ENCODE results near the gene FGD5.

The FGD5 gene

GRCh38 chr3:14909250-14909649 is 90.5 kb downstream of the FGD5 start:
- no peak overlapping the region for H3K4me2 ChIP-seq (ENCODE audit: low read length)
- H3K9me3 ChIP-seq (ENCODE audit: control insufficient read depth, low read length) = no peaks in the 10 kb centered on the region
- H3K79me2 ChIP-seq = no peaks in the 10 kb centered on the region
- no peaks in the 10 kb centered on the region for H3K36me3 ChIP-seq (ENCODE audit: control insufficient read depth, insufficient read depth, low read length)
- TF ChIP-seq, protein P1, sequence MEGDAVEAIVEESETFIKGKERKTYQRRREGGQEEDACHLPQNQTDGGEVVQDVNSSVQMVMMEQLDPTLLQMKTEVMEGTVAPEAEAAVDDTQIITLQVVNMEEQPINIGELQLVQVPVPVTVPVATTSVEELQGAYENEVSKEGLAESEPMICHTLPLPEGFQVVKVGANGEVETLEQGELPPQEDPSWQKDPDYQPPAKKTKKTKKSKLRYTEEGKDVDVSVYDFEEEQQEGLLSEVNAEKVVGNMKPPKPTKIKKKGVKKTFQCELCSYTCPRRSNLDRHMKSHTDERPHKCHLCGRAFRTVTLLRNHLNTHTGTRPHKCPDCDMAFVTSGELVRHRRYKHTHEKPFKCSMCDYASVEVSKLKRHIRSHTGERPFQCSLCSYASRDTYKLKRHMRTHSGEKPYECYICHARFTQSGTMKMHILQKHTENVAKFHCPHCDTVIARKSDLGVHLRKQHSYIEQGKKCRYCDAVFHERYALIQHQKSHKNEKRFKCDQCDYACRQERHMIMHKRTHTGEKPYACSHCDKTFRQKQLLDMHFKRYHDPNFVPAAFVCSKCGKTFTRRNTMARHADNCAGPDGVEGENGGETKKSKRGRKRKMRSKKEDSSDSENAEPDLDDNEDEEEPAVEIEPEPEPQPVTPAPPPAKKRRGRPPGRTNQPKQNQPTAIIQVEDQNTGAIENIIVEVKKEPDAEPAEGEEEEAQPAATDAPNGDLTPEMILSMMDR (IDR thresholded peaks at IDR 0.05) = no peak
- H3K27ac ChIP-seq = no peak overlapping the region
- no peak overlapping the region for H3K4me3 ChIP-seq (ENCODE audit: low read depth, low read length)
- no peak overlapping the region for H3K9ac ChIP-seq
- H2AFZ ChIP-seq = no peak overlapping the region
- no peaks in the 10 kb centered on the region for H3K4me1 ChIP-seq
- no peaks in the 10 kb centered on the region for H3K27me3 ChIP-seq (ENCODE audit: control insufficient read depth, insufficient read depth, low read length)

DNA sequence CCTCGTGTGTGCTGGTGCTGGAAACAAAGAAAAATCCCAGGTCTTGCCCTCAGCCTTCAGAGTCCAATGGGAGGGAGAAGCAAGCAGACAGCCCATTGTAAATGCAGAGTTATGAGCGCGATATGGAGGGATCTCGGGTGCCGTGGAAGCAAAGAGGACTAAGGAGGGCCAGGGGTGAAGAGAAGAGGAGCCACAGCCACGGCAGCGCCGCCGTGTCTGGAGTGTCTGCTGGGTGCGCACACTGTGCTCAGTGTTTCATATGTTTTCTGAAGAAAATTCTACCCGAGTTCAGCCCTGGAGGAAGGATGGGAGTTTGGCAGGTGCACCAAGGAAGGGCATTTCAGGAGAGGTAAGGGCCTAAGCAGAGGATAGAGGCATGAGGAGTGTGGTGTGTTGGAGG is 92.9 kb downstream of the FGD5 start:
- H2AFZ ChIP-seq = no peak overlapping the region
- H3K4me3 ChIP-seq (ENCODE audit: low read depth, low read length) = no peak overlapping the region
- H3K27ac ChIP-seq = no peak overlapping the region
- no peaks in the 10 kb centered on the region for H3K9me3 ChIP-seq (ENCODE audit: control insufficient read depth, low read length)
- no peaks in the 10 kb centered on the region for H3K36me3 ChIP-seq (ENCODE audit: control insufficient read depth, insufficient read depth, low read length)
- no peaks in the 10 kb centered on the region for H3K27me3 ChIP-seq (ENCODE audit: control insufficient read depth, insufficient read depth, low read length)
- H3K9ac ChIP-seq = no peak overlapping the region
- H3K4me1 ChIP-seq = no peaks in the 10 kb centered on the region
- H3K79me2 ChIP-seq = no peaks in the 10 kb centered on the region
- no peak overlapping the region for H3K4me2 ChIP-seq (ENCODE audit: low read length)
- TF ChIP-seq, protein P1 (IDR thresholded peaks at IDR 0.05) = no peak

DNA sequence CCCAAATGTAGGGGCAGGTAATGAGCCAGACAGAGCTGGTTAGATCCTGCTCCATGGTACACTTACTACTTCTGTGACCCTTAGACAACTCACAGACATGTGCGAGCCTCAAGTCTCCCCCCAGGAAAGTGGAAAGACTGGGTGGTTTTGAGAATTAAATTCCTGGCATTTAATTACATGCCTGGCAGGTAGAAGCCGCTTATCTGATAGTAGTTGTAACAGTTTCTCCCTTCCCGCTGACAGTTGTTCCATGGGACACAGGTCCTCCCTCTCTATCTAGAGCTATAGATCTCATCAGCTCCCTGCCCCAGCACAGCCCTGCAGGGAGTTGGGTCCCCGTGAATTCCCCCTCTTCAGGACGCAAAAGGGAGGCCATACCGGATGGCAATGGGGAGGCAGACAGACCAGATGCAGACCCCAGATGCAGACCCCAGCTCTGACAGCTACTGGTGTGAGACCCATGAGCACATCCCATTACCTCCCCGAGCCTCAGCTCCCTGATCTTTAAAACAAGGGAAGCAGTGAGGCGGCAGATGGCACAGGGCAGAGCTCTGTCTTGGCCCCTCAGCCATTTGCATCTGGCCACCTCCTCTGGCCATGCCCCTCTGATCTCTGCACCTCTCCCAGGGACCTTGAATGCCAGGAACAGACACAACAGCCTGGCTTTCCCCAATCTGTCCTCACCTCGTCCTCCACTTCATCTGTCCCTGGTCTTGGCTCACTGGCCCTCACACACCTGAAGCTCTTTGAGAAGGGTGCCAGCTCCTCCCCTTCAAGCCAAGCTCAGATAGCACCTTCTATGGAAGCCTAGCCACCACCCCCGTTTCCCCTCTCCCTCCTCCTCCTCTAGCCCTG is 94.5 kb downstream of the FGD5 start:
- H3K4me3 ChIP-seq (ENCODE audit: low read depth, low read length) = no peak overlapping the region
- H2AFZ ChIP-seq = no peak overlapping the region
- no peaks in the 10 kb centered on the region for H3K36me3 ChIP-seq (ENCODE audit: control insufficient read depth, insufficient read depth, low read length)
- no peak overlapping the region for H3K27ac ChIP-seq
- no peak overlapping the region for H3K9ac ChIP-seq
- TF ChIP-seq, protein P1 (IDR thresholded peaks at IDR 0.05) = no peak
- H3K4me1 ChIP-seq = no peaks in the 10 kb centered on the region
- no peaks in the 10 kb centered on the region for H3K79me2 ChIP-seq
- no peaks in the 10 kb centered on the region for H3K9me3 ChIP-seq (ENCODE audit: control insufficient read depth, low read length)
- H3K27me3 ChIP-seq (ENCODE audit: control insufficient read depth, insufficient read depth, low read length) = no peaks in the 10 kb centered on the region
- no peak overlapping the region for H3K4me2 ChIP-seq (ENCODE audit: low read length)

DNA sequence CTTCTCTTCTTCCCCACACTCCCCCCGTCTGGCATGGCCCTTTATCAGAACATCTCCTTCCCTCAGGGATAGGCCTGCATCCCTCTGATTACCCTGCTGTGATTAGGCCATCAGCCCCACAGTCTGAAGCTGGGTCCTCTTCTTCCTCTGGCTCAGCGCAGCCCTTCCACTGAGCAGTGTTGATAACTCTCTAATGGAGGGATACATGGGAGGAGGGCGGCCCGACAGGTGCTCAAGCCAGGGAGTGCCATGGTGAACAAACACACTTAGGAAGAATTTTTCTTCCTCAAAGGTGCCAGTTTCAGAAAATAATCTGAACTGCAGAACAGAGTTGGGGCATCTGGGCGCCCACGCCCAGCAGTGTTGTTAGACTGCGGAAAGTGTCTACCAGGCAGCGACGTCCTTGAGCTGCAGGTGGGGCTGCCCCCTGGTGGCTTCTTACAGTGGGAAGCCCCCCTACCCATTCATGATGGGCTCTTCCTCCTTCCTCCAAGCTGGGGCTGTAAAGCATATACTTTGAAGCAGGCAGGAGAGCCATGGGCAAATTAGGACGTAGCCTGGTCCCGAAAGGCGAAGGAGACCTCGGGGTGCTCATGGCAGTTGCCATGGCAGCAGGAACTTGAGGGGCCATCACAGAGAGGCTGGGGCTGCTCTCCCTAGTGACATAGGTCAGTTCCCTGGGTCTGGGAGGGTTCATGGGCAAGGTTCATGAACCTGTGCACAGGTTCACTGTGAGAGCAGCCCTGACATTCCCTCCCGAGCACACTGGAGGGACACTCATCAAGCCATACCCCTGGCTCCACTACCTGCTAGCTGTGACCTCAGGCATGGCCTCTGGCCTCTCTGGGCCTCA is 95.4 kb downstream of the FGD5 start:
- H3K36me3 ChIP-seq (ENCODE audit: control insufficient read depth, insufficient read depth, low read length) = no peaks in the 10 kb centered on the region
- no peaks in the 10 kb centered on the region for H3K27me3 ChIP-seq (ENCODE audit: control insufficient read depth, insufficient read depth, low read length)
- no peak overlapping the region for H3K4me2 ChIP-seq (ENCODE audit: low read length)
- H2AFZ ChIP-seq = no peak overlapping the region
- H3K4me3 ChIP-seq (ENCODE audit: low read depth, low read length) = no peak overlapping the region
- H3K4me1 ChIP-seq = no peaks in the 10 kb centered on the region
- H3K27ac ChIP-seq = no peak overlapping the region
- H3K9ac ChIP-seq = no peak overlapping the region
- TF ChIP-seq, protein P1 (IDR thresholded peaks at IDR 0.05) = no peak
- H3K79me2 ChIP-seq = no peaks in the 10 kb centered on the region
- no peaks in the 10 kb centered on the region for H3K9me3 ChIP-seq (ENCODE audit: control insufficient read depth, low read length)

Measured in parathyroid adenoma (tissue), 2 donors.